Natural killer cell (primary cell): Measurements from ENCODE around the gene PPM1D. TPM values are rescaled to one million over a fixed set of nuclear protein-coding genes. Genes with fewer than 3 reads are reported as not detected.

Source experiments
- ATAC-seq, 3 donors: fragments of 150-1000 bp in 2 of 3; fragments of 200-7000 bp in 1 of 3; cut with Tn5 transposase; 1 replicate in 1 of 3; 2 replicates in 2 of 3; pipeline ENCODE4 v1.10.0; 2021; ENCODE audit warnings: mild to moderate bottlenecking in 2 of 3, moderate library complexity in 2 of 3
- DNase-seq, 2 donors: peaks; one replicate each; pipeline versions ENCODE4 v3.0.0 to v3.0.0-alpha.2; 2013 to 2021; ENCODE audit warnings: mixed read lengths in 1 of 2
- H3K27ac ChIP-seq: one replicate; pipeline ENCODE4 v1.5.1; 2013; ENCODE audit warnings: mild to moderate bottlenecking, low read length
- H3K27me3 ChIP-seq: one replicate; pipeline ENCODE4 v1.6.1; 2013; ENCODE audit warnings: low read length; ENCODE audit not compliant: control insufficient read depth, insufficient read depth
- H3K36me3 ChIP-seq: one replicate; pipeline ENCODE4 v1.6.1; 2013; ENCODE audit warnings: low read length; ENCODE audit not compliant: control insufficient read depth, insufficient read depth
- H3K4me1 ChIP-seq: one replicate; pipeline ENCODE4 v1.6.1; 2013; ENCODE audit warnings: low read length; ENCODE audit not compliant: control insufficient read depth, insufficient read depth
- H3K4me3 ChIP-seq: one replicate; pipeline ENCODE4 v1.5.1; 2013; ENCODE audit warnings: low read length
- H3K9me3 ChIP-seq: one replicate; pipeline ENCODE4 v1.6.1; 2013; ENCODE audit warnings: low read length; ENCODE audit not compliant: control insufficient read depth, insufficient read depth
- H3K27ac Mint-ChIP-seq, 2 donors: one replicate each; pipeline ENCODE4 v1.8.0; 2022; ENCODE audit warnings: mild to moderate bottlenecking in 2 of 2, mixed read lengths in 2 of 2, moderate library complexity in 1 of 2
- H3K27me3 Mint-ChIP-seq, 2 donors: one replicate each; pipeline ENCODE4 v1.8.0; 2022; ENCODE audit warnings: low read depth in 2 of 2, mixed read lengths in 2 of 2
- H3K36me3 Mint-ChIP-seq: one replicate; pipeline ENCODE4 v1.8.0; 2022; ENCODE audit warnings: mixed read lengths
- H3K4me1 Mint-ChIP-seq, 2 donors: one replicate each; pipeline ENCODE4 v1.8.0; 2022; ENCODE audit warnings: mixed read lengths in 2 of 2
- H3K4me3 Mint-ChIP-seq: one replicate; pipeline ENCODE4 v1.8.0; 2022; ENCODE audit warnings: mild to moderate bottlenecking, moderate library complexity, mixed read lengths
- H3K9me3 Mint-ChIP-seq, 2 donors: one replicate each; pipeline ENCODE4 v1.8.0; 2022; ENCODE audit warnings: mixed read lengths in 2 of 2
- CTCF ChIP-seq: fragments of 200-600 bp; IDR thresholded peaks from one replicate; pipeline ENCODE4 v1.8.0; 2022; ENCODE audit warnings: antibody characterized with exemption
- WGBS: methylation state at CpG from one replicate; pipeline ENCODE4 v1.1.7; 2013; ENCODE audit warnings: missing lambda C conversion rate; ENCODE audit not compliant: insufficient coverage; 5-methylcytosine and 5-hydroxymethylcytosine counted together
- intact Hi-C: fragments of 100-400 bp; cut with micrococcal nuclease; formaldehyde crosslinking; loops from one replicate; pipeline ENCODE4 v1.14.2; 2022
- total RNA-seq, 4 donors: library from RNA; stranded (reverse); fragments of 120-200 nt in 1 of 4; gene quantifications; one replicate each; pipeline versions ENCODE4 v1.2.3 to v1.2.4, GENCODE V29; 2013 to 2022

Gene PPM1D
- total RNA-seq, 3 donors from 2014 or later (not counting 1 experiment from before 2014, with no cell fraction given): 22.8 to 31.6 (median 27.9) TPM

- WGBS: 6% methylated on average over 17 of the region's 17 CpGs
- intact Hi-C loops: no loop called here
These were observed 773 bp upstream of the PPM1D start for GRCh38 chr17:60599220-60599619.

DNA sequence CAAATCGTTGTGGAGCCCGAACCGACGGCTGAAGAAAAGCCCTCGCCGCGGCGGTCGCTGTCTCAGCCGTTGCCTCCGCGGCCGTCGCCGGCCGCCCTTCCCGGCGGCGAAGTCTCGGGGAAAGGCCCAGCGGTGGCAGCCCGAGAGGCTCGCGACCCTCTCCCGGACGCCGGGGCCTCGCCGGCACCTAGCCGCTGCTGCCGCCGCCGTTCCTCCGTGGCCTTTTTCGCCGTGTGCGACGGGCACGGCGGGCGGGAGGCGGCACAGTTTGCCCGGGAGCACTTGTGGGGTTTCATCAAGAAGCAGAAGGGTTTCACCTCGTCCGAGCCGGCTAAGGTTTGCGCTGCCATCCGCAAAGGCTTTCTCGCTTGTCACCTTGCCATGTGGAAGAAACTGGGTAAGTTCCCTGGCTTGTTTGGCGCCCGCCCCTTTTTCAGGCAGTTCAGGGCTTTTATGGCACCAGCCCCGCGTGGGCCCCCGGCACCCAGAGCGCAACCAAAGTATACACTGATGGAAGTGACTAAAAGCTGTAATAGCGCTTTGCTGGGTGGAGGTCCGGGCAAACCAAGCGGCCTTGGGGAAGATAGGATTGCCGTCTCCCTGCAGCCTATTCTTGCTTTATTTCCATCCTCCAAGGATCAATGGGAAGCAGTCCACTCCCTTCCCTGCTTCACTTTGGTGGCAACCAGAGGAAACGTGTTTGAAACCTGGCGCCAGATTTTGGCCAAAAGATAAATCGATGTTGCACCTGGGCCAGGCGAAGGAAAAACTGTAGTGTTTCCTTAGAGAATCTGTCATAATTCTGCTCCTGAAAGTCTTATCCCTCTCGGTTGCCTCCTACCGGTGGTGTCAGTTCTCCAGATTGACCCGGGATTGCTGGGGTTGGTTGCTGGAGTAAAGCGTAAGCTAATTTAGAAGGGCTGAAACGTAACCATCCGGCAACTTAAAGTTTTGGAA, 775 bp downstream of the PPM1D start:
- Mint-ChIP-seq H3K36me3 (no peaks in the 10 kb centered on the region), H3K9me3 (no peaks in the 10 kb centered on the region), H3K27me3 (peaks cover 0 to 7% of the 10 kb centered on the region in 2 donors), H3K27ac (peak overlapping the region; percentile 90 to 99), H3K4me3 (peak overlapping the region; percentile 95), H3K4me1 (peaks cover 42 to 49% of the 10 kb centered on the region in 2 donors)
- DNase-seq: peak; percentile 36 to 80
- WGBS: under 1% methylated on average over 69 of the region's 69 CpGs
- Histone ChIP-seq H3K4me1 (peaks cover 17% of the 10 kb centered on the region), H3K27me3 (no peaks in the 10 kb centered on the region), H3K9me3 (no peaks in the 10 kb centered on the region), H3K27ac (peak overlapping the region; percentile 83), H3K4me3 (peak overlapping the region; percentile 67), H3K36me3 (no peaks in the 10 kb centered on the region)
- intact Hi-C loops: loop anchor here (2.0 to 5.0 kb wide), 3 partner anchors 37 to 76 kb away; partner anchors contain the start of genes APPBP2 and BCAS3
- peak; percentile 66 for TF ChIP-seq CTCF
- peak; percentile 10 to 27 (median 25) for ATAC-seq

More at GRCh38 chr17:60599220-60599619, 773 bp upstream of the PPM1D start:
- H3K27me3 ChIP-seq: no peaks in the 10 kb centered on the region
- Mint-ChIP-seq H3K4me1 (peaks cover 38 to 44% of the 10 kb centered on the region in 2 donors), H3K36me3 (no peaks in the 10 kb centered on the region), H3K9me3 (no peaks in the 10 kb centered on the region), H3K4me3 (peak overlapping the region; percentile 95), H3K27ac (peak overlapping the region; percentile 90 to 99), H3K27me3 (peaks cover 0 to 7% of the 10 kb centered on the region in 2 donors)
- TF ChIP-seq CTCF: no peak
- H3K36me3 ChIP-seq: no peaks in the 10 kb centered on the region
- H3K9me3 ChIP-seq: no peaks in the 10 kb centered on the region
- H3K4me1 ChIP-seq: peaks cover 17% of the 10 kb centered on the region
- H3K27ac ChIP-seq: peak overlapping the region; percentile 90
- DNase-seq (no peak), ATAC-seq (peak in 1 of 3 donors; percentile 1)
- peak overlapping the region; percentile 94 for H3K4me3 ChIP-seq

- H3K4me3 Mint-ChIP-seq: peak overlapping the region; percentile 95
- H3K9me3 Mint-ChIP-seq: no peaks in the 10 kb centered on the region
- H3K4me1 ChIP-seq: peaks cover 17% of the 10 kb centered on the region
- H3K27ac Mint-ChIP-seq: peak overlapping the region; percentile 90 to 99
- intact Hi-C loops: loop anchor here (2.0 to 5.0 kb wide), 3 partner anchors 36 to 75 kb away; partner anchors contain the start of genes APPBP2 and BCAS3
- H3K4me3 ChIP-seq: peak overlapping the region; percentile 67
- H3K27me3 Mint-ChIP-seq: peaks cover 0 to 4% of the 10 kb centered on the region in 2 donors
- TF ChIP-seq CTCF: peak; percentile 7
- ATAC-seq: no peak
- H3K36me3 ChIP-seq: no peaks in the 10 kb centered on the region
- under 1% methylated on average over 12 of the region's 14 CpGs for WGBS
- H3K36me3 Mint-ChIP-seq: no peaks in the 10 kb centered on the region
- peaks cover 52 to 57% of the 10 kb centered on the region in 2 donors for H3K4me1 Mint-ChIP-seq
- no peak overlapping the region for H3K27ac ChIP-seq
- peak in 1 of 2 donors; percentile 70 for DNase-seq
- no peaks in the 10 kb centered on the region for H3K9me3 ChIP-seq
- H3K27me3 ChIP-seq: no peaks in the 10 kb centered on the region
These were observed 1.7 kb downstream of the PPM1D start for GRCh38 chr17:60601447-60602384.
